CD4-positive, alpha-beta T cell treated with Interferon alpha-2 for 1 hour (primary cell): ENCODE measurements around the gene DTNA.
"Not testable (repeated sequence)": the region's sequence is repeated elsewhere in the genome, so short reads cannot be mapped to it uniquely, and the experiment has no call there.

Experiments used
- DNase-seq, 2 donors: peaks; one replicate each; pipeline ENCODE4 v3.0.0-alpha.2; 2020 to 2022

Gene DTNA

DNA sequence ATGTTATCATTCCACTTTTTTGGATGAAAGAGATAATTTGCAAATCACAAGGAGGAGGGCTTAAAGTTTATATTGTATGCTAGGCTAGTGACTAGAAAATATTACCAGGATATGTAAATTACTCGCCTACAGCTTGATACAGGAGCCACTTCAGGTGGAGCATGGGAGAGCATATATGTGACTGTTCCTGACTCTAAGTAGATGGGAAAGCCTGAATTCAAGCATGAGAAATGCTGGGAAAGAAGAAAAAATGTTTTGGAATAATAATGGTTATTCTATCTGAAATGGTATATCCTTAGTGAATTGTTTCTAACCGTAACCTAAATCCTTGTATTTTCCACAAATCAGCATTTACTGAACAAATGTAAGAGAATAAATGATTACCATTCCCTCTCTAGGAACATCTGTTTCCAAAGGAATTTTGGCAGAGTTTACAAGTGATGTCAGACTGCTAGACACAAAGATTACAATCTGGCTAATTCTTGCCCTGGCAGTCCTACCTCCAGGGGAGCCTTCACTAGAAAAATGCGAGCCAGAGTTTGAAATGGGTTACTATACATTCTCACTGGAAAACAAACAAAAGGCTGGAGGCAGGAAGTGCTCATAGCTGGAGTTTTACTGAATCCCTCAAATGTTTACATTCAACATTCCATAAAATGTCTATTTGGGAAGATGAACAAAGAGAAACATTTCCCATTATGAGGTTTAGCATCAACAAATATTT is 201.7 kb downstream of the DTNA start:
- DNase-seq = no peak

DNA sequence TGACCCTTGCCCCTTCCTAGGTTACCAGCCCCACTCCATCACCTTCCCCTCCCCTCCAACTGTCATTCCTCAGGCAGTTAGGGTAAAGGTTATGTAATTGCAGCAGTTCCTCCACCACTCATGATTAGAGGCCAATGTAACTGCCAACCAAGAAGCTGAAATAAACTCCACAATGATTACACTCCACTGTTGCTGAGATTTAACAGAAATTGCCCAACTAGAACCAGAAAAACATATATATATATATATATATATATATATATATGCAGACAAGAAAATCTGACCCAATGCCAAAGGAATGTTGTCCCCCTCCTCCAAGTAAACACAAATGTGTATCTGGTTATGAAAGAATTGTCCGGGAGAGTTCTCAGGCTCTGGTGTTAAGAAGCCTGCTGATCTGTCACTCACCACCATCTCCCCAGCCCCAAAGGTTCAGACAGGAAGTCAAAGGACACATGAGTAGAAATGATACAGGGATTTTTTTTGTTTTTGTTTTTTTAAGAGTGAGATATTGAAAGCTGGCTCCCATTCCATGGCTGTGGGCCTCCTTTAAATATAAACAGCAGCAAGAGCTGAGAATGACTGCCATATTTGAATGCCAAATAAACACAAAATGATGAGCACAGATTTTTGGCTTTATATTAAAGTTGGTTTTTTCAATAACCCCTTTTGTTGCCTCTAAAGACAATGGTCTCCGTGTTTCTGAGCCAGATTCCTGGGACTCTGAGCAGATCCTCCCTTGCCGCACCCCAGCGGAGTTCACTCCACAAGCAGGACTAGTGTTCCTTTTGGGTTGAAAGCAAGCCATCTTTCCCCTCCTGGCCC is 204.0 kb downstream of the DTNA start:
- no peak for DNase-seq

DNA sequence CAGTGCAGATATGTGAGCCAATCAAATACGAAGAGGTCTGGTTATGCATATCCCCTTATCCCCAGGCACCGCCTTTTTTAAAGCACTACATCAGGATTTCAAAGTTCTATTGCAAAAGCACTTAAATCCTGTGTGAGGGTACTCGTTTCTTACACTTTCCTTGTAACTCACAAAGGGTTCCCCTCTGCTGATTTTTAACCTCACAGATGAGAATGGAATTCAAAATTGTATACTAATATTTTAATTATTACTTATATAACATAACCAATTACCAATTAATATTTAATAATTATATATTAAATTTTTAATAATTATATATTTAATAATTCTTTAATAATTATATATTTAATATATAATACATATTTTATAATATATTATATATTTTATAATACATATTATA is 204.9 kb downstream of the DTNA start:
- no peak for DNase-seq

DNA sequence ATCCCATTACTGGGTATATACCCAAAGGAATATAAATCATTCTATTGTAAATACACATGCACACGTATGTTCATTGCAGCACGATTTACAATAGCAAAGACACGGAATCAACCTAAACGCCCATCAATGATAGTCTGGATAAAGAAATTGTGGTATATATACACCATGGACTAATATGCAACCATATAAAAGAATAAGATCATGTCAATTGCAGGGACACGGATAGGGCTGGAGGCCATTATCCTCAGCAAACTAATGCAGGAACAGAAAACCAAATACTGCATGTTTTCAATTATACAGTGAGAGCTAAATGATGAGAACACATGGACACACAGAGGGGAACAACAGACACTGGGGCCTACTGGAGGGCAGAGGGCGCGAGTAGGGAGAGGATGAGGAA is 206.4 kb downstream of the DTNA start:
- DNase-seq = not testable (repeated sequence)

DNA sequence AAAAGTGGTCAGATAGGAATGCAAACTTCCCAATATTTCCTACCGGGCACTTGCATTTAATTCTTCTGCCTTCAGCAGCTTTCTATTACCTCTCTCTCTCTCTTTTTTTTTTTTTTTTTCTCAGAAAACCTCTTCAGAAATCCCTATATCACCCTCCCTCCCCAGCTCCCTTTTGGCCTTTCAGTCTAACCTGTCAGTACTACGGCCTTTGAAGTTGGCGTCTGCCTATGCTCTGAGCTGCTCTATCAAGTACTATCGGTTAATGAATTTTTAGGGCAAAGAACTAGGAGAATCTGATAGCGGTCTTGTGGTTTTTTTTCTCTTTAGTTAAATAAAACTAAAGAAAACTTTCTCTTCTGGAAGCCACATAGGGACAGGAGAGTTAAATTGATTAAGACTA is 208.8 kb downstream of the DTNA start:
- no peak for DNase-seq

DNA sequence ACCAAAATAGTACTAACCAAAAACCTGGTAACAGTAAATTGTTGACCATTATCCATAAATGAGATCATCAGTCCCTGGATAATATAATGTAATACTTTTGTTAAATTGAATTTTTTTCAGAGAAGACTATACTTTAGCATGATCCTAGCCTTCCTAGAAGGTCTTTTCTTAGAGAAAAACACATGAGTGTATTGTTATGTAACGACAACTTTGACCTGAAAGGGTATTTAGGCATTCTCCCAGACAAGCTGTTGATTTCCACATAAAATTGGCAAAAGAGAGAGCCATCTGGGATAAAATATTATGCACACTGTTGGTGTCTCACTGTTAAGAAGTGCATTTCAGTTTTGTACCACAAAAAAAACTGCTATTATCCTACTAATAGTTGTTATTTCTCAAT is 211.1 kb downstream of the DTNA start:
- no peak for DNase-seq

DNA sequence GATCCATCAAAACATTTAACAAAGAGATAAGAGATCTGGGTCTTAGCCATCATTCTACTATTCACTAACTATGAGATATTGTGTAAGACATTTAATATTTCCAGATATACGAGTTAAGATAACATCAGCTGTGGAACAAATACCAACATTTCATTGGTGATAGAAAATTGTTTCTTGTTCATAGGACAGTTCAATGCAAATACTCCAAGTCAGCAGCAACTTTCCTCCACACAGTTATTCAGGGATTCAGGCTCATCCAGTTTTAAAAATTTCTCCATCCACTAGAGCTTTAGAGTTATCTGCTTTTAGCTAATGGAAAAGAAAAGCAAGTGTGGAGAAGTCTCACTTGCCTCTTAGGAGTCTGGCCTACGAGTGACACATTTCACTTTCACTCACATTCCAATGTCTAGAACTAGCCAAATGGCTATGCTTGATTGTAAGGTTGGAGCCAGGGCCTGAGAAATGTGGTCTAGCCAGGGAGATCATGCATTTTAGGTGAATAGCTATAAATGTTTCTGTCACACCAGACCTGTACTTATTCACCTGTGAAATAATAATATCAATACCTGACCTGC is 211.8 kb downstream of the DTNA start:
- DNase-seq = no peak

DNA sequence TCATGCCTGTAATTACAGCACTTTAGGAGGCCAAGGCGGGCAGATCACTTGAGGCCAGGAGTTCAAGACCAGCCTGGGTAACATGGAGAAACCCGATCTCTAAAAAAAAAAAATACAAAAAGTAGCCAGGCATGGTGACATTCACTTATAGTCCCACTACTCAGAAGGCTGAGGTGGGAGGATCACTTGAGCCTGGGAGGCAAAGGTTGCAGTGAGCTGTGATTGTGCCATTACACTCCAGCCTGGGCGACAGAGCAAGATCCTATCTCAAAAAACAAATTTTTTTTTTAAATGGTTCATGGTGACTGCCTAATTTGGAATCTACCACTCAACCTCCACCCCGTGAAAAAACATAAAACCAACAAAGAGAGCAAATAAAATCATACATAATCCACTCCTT is 212.5 kb downstream of the DTNA start:
- DNase-seq = not testable (repeated sequence)

DNA sequence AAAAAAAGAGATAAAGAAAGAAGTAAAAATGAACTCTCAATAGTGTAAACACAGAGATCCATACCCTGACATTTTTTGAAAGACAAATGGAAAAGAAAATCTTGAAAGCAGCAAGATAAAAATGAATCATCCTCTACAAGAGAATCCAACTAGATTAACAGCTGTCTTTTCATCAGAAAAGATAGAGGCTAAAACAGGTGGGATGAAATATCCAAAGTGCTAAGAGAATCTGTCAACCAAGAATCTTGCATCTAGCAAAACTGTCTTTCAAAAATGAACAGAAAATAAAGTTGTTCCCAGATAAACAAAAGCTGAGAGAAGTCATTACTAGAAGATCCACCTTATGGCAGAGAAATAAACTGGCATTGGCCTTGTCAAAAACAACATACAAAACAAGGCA is 213.8 kb downstream of the DTNA start:
- no peak for DNase-seq

DNA sequence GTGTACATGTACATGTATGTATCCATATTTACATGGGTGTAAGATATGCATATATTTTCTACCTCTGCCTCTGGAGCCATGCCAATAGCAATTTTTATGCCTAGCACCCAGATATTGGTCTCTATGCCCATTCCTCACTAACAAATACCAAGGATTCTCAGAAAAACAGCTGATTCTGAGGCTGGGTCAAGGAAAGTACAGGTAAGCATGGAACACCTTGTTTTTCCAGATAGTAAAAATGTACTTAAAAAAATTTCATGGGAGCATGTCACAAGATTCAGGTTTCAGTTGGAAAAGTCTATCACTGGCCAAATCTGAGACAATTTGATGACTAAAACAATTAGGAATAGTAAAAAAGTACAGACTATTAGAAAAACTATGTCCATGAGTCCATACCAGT is 216.6 kb downstream of the DTNA start:
- no peak for DNase-seq

DNA sequence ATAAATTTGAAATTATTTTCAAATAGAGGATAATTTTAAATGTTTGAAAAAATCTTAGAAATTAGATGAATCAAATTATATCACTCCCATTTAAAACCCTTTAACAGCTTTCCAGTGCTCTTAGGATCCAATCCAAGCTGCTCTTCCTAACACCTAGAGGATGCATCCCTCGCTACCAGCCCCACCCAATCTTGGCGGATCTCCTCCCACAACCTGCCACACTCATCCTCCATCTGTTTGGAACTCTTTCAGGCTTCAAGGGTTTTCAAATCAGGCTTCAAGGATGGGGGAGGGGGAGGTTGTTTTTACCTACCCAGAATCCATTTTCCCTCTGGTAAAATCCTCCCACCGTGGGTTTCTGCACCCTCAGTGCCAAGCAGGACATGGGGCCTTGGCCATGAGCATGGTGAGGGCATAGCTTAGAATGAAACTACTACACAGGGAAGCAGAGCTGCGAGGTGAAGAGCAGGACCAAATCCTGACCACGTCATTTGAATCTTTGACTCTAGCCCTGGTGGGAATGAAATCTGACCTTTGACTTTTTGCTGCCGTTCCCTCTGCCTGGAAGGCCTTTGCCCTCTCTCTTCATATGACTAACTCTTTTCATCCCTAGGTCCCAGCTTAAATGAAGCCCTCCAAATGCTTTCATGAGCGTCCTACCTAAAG is 218.1 kb downstream of the DTNA start:
- DNase-seq = no peak

DNA sequence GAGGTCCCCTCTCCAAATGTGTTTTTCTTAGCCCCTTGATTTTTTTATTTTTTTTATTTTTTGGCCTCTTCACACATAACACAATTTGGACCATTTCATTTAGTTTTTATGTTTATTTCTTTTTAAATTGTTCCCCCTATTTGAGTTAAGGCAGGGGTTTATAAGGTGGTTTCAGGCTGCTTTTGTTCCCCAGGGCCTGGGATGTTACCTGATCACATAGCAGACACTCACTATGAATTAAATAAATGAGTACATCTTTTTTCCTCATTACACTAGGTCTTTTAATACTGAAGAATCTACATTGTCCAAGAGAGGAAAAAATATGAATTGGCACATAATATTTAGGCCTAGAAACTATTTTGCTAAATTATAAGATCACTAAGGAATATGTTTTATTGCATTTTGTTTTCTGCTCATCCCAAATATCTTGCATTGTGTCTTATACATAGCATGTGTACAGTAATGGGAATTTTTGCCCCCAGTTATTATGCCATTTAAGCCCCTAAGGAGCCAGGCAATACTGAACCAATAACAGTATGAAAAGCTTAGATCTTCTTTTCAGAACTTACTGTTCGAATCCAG is 218.7 kb downstream of the DTNA start:
- DNase-seq = no peak

DNA sequence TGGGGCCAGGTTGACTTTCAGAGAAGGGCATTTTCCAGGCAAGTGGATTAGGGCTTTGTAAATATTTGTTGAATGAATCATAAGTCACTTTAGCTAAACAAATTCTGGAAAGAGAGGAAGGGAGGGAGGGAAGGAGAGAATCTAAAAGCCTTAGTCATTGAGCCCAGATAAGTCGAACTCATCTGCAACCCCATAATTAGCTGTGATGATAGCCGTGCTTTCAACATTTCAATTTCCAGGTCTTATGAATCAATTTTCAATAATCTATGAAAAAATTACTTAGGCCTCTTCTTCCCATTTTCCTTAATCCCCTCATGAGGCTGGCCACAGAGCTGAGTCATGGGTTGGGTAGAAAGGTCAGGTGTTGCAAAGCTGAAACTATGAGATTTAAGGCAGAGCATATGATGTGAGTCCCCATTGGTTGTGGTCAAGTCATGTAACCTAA is 219.3 kb downstream of the DTNA start:
- no peak for DNase-seq

DNA sequence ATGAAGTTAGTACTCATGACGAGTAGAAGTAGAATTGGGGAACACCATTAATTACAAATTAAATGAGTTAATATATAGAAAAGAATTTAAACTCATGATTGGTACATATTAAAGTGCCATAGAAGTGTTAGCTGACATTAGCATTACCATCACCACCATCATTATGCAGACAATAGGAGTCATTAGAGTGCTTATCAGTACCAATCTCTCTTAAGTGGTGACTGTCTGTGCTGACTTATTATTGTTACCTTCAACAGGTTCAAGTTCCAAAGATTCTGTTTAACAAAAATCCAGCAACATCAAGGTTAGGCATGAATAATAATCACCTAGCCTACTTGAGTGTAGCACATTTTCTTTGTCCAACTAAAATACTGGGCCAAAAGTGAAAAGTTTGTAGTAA is 222.3 kb downstream of the DTNA start:
- DNase-seq = no peak

DNA sequence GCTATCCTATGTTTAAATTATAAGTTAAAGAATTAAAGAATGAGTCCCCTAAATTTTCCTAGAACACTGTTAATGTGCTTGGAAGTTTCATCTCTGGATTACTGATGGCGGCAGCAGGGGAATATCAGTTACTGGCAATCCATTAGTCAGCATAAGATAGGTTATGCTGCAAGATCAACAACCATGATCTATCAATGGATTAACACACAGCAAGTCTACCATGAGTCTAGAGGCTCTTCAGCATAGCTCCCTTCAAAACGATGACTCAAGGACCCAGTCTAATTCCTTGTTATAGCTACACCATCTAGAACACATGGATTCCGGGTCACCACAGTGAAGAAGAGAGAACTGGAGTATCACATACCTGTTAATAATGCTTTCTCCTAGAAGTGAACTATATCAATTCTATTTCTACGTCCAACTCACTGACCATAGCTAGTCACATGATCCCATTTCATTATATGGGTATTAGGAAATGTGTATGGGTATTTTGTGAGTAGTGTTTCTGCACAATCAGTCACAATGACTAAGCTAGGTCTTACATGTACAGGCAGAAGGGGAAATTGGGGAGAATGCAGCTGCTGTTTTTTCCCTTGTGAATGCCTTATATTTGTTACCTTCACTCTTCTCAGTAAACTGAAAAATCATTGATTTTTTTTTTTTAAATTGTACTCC is 222.8 kb downstream of the DTNA start:
- no peak for DNase-seq

DNA sequence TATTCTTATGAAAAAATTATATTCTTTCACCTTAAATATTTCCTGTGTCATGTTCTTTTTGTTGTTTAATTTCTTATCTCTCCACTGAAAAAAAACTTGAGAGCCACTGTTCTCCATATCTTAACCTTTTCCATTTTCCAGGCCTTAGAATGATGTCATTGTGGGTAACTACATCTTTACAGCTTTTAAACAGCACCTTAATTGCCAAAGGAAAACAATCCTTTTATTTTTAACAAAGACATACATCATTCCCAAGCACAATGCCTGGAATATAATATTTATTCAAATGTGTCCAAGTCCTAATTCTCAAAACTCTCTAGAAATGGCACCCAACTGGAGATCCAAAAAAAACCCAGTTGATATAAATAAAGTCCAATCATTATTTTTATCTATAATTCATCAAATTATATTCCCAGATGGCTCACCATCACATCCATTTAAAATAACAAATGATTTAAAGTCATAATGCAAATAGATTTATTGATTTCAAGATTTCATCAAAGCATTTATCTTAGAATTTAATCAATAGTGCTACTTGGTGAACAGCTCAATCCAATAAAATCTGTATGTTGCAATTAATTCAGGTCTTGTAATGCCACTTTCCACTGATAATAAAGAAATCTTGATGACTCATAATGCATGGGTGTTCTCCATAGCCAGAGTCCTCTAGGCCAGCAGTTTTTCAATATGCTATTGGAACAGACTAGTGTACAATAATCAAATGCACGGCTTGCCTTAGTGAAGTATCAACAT is 224.0 kb downstream of the DTNA start:
- DNase-seq = no peak

DNA sequence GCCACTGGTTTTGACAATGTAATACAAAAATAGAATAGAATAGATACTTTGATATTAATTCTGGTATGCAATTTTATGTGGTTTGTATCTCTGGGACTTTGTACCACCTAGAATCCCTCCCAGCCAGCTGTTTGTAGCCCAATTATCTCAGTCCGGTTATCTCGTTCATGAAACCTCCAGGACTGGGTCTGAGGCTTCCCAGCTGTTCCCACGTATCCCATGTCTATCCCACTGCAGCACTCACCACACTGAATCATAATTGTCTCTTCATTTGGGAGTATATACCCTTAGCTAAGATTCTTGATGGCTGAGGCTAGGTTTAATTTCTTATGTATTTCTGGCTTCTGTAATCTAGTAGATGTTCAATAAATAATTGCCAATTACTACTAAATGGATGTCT is 226.7 kb downstream of the DTNA start:
- no peak for DNase-seq

DNA sequence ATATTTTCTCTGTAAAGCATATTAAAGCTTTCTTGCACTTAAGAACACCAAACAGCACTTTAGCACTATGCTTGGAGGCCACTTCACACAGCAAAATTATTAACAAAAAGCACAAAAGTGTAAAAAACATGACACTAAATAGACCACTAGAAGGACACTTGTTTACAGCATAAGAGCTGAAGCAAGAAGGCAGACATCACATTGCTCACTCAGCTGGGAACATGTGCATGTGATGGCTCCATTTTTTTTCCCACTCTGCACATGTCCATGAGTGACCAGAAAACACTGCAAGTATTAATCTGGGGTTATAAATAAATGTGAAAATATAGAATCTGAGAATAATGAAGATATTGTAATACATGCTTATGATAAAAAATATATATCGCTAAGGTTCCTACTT is 228.0 kb downstream of the DTNA start:
- no peak for DNase-seq
